Type B pancreatic cell (in vitro differentiated cells): ENCODE data around the gene PSKH1. TPM values are rescaled to one million over a fixed set of nuclear protein-coding genes. Genes with fewer than 3 reads are reported as not detected.
"Not testable (repeated sequence)": the region's sequence is repeated elsewhere in the genome, so short reads cannot be mapped to it uniquely, and the experiment has no call there.

Experiments used
- DNase-seq: peaks from one replicate; pipeline ENCODE4 v3.0.0; 2021; ENCODE audit warnings: mixed read lengths; ENCODE audit not compliant: unreplicated experiment; ENCODE audit errors: extremely low spot score
- H3K27ac Mint-ChIP-seq: 2 replicates; pipeline ENCODE4 v1.8.0; 2021; ENCODE audit warnings: mild to moderate bottlenecking, mixed read lengths
- H3K27me3 Mint-ChIP-seq: 2 replicates; pipeline ENCODE4 v1.8.0; 2021; ENCODE audit warnings: mixed read lengths
- H3K36me3 Mint-ChIP-seq: 2 replicates; pipeline ENCODE4 v1.8.0; 2021; ENCODE audit warnings: mixed read lengths
- H3K4me1 Mint-ChIP-seq: one replicate; pipeline ENCODE4 v1.8.0; 2021; ENCODE audit warnings: mixed read lengths; ENCODE audit not compliant: unreplicated experiment
- H3K4me3 Mint-ChIP-seq: 2 replicates; pipeline ENCODE4 v1.8.0; 2021; ENCODE audit warnings: mild to moderate bottlenecking, mixed read lengths
- H3K9me3 Mint-ChIP-seq: 2 replicates; pipeline ENCODE4 v1.8.0; 2021; ENCODE audit warnings: mixed read lengths
- CTCF ChIP-seq: fragments of 200-600 bp; sonication (generic); conservative IDR thresholded peaks from 2 replicates; pipeline ENCODE4 v1.5.0; 2021; ENCODE audit warnings: antibody characterized with exemption, mild to moderate bottlenecking
- total RNA-seq: library from RNA; stranded (reverse); gene quantifications from 2 replicates; pipeline ENCODE4 v1.2.1, GENCODE V29; 2021; ENCODE audit warnings: low replicate concordance

PSKH1 gene
- total RNA-seq, 1 donor from 2014 or later = 41.5 TPM

- no peak for TF ChIP-seq CTCF
- Mint-ChIP-seq H3K9me3 (no peaks in the 10 kb centered on the region), H3K4me3 (peak overlapping the region; percentile 100), H3K27me3 (peaks cover 2% of the 10 kb centered on the region), H3K36me3 (peaks cover 3% of the 10 kb centered on the region), H3K27ac (peak overlapping the region; percentile 99), H3K4me1 (peaks cover 18% of the 10 kb centered on the region)
- DNase-seq = no peak
These were observed 44.0 kb downstream of the PSKH1 start for GRCh38 chr16:67936880-67937605.

GRCh38 chr16:67937713-67938112 is 44.7 kb downstream of the PSKH1 start:
- not testable (repeated sequence) for H3K36me3 Mint-ChIP-seq, H3K27ac Mint-ChIP-seq, H3K27me3 Mint-ChIP-seq, H3K9me3 Mint-ChIP-seq, DNase-seq
- peak overlapping the region; percentile 100 for H3K4me3 Mint-ChIP-seq
- peaks cover 21% of the 10 kb centered on the region for H3K4me1 Mint-ChIP-seq

- Mint-ChIP-seq H3K4me3 (no peak overlapping the region), H3K27me3 (peaks cover 2% of the 10 kb centered on the region), H3K4me1 (peaks cover 19% of the 10 kb centered on the region), H3K9me3 (no peaks in the 10 kb centered on the region), H3K27ac (no peak overlapping the region), H3K36me3 (peaks cover 3% of the 10 kb centered on the region)
- no peak for DNase-seq
- no peak for TF ChIP-seq CTCF
These were observed 46.7 kb downstream of the PSKH1 start for GRCh38 chr16:67939507-67940445.

- TF ChIP-seq CTCF = no peak
- Mint-ChIP-seq H3K9me3 (no peaks in the 10 kb centered on the region), H3K27ac (no peak overlapping the region), H3K27me3 (peaks cover 2% of the 10 kb centered on the region), H3K36me3 (peaks cover 3% of the 10 kb centered on the region), H3K4me1 (peaks cover 11% of the 10 kb centered on the region), H3K4me3 (no peak overlapping the region)
- no peak for DNase-seq
These were observed 47.5 kb downstream of the PSKH1 start for GRCh38 chr16:67940446-67941089.

GRCh38 chr16:67941469-67942199 is 48.6 kb downstream of the PSKH1 start:
- Mint-ChIP-seq H3K27me3 (no peaks in the 10 kb centered on the region), H3K36me3 (no peaks in the 10 kb centered on the region), H3K4me1 (peaks cover 11% of the 10 kb centered on the region), H3K9me3 (no peaks in the 10 kb centered on the region), H3K4me3 (no peak overlapping the region), H3K27ac (no peak overlapping the region)
- no peak for DNase-seq
- no peak for TF ChIP-seq CTCF
